Mucosa of descending colon (tissue), 3 donors: Measurements from ENCODE around the gene OVOL3. TPM values are rescaled to one million over a fixed set of nuclear protein-coding genes. Genes with fewer than 3 reads are reported as not detected.

Experiments used
- ATAC-seq: fragments of 200-7000 bp; cut with Tn5 transposase; one replicate; pipeline ENCODE4 v1.9.1; 2020; ENCODE audit warnings: mild to moderate bottlenecking, moderate library complexity
- DNase-seq, 3 donors: peaks; one replicate each; pipeline ENCODE4 v3.0.0-alpha.2; 2020
- H3K36me3 ChIP-seq: fragments of 200-600 bp; one replicate; pipeline ENCODE4 v1.8.0; 2021; ENCODE audit warnings: low read depth, mild to moderate bottlenecking
- H3K4me1 ChIP-seq: fragments of 200-600 bp; one replicate; pipeline ENCODE4 v1.8.0; 2021; ENCODE audit warnings: low read depth, mild to moderate bottlenecking
- H3K4me3 ChIP-seq: fragments of 200-600 bp; one replicate; pipeline ENCODE4 v1.8.0; 2021; ENCODE audit warnings: mild to moderate bottlenecking
- H3K9me3 ChIP-seq: fragments of 200-600 bp; one replicate; pipeline ENCODE4 v1.8.0; 2021; ENCODE audit warnings: mild to moderate bottlenecking
- CTCF ChIP-seq: fragments of 200-600 bp; IDR thresholded peaks from one replicate; pipeline ENCODE4 v1.8.0; 2022; ENCODE audit warnings: antibody characterized with exemption, mild to moderate bottlenecking
- intact Hi-C, 2 donors: fragments of 100-400 bp; cut with DNase I in 1 of 2; cut with micrococcal nuclease in 1 of 2; formaldehyde crosslinking; loops; one replicate each; pipeline versions ENCODE4 v1.11.0 to v1.11.1; 2022; cut with DNase I, micrococcal nuclease
- total RNA-seq, 3 donors: library from RNA; stranded (reverse); fragmentation: NEBNext Ultra II Directional in 2 of 3; extraction: Animal tissue kit (Norgen Biotek cat#: 25700) in 2 of 3; gene quantifications; one replicate each; pipeline versions ENCODE4 v1.2.1 to v1.2.4, GENCODE V29; 2021 to 2023
- donor health status: DM: no; HTN: no; CAD: no; lungs with moderate emphysema.
- donor health status: DM: no; HTN: no; CAD: no.
- donor health status: DM: no; HTN: yes; CAD: no.

OVOL3 gene
- total RNA-seq, 3 donors from 2014 or later: not detected

- peak overlapping the region; percentile 84 for H3K4me3 ChIP-seq
- H3K36me3 ChIP-seq: peaks cover 11% of the 10 kb centered on the region
- intact Hi-C loops: no loop called here
- H3K9me3 ChIP-seq: no peaks in the 10 kb centered on the region
- DNase-seq (no peak), ATAC-seq (no peak)
- no peak for TF ChIP-seq CTCF
- H3K4me1 ChIP-seq: peaks cover 12% of the 10 kb centered on the region
Observed at GRCh38 chr19:36139120-36139472, 28.2 kb downstream of the OVOL3 start.

GRCh38 chr19:36139473-36140303 lies 28.7 kb downstream of the OVOL3 start, which contains the start of gene CAPNS1:
TSS of gene CAPNS1 (plus strand) at chr19:36140066. CDS start at chr19:36141012, 946 bp downstream.
- ATAC-seq (peak; percentile 88), DNase-seq (peak; percentile 97 to 99 (median 98))
- peak within 1 kb of the TSS; percentile 84 for H3K4me3 ChIP-seq
- intact Hi-C loops: no loop called here
- TF ChIP-seq CTCF: no peak
- H3K4me1 ChIP-seq: peaks cover 12% of the 10 kb centered on the region
- no peaks in the 10 kb centered on the region for H3K9me3 ChIP-seq
- H3K36me3 ChIP-seq: peaks cover 16% of the 10 kb centered on the region

- DNase-seq (peak; percentile 53 to 79 (median 72)), ATAC-seq (peak; percentile 24)
- Histone ChIP-seq H3K9me3 (no peaks in the 10 kb centered on the region), H3K4me3 (peak overlapping the region; percentile 84), H3K36me3 (peaks cover 22% of the 10 kb centered on the region), H3K4me1 (peaks cover 12% of the 10 kb centered on the region)
- no peak for TF ChIP-seq CTCF
- intact Hi-C loops: no loop called here
Observed at GRCh38 chr19:36140304-36141038, 29.5 kb downstream of the OVOL3 start.

- ATAC-seq (peak; percentile 80), DNase-seq (peak; percentile 91 to 96 (median 95))
- intact Hi-C loops: no loop called here
- H3K4me1 ChIP-seq: peaks cover 12% of the 10 kb centered on the region
- TF ChIP-seq CTCF: no peak
- H3K36me3 ChIP-seq: peaks cover 24% of the 10 kb centered on the region
- H3K9me3 ChIP-seq: no peaks in the 10 kb centered on the region
- peak overlapping the region; percentile 84 for H3K4me3 ChIP-seq
Observed at GRCh38 chr19:36141039-36141927, 30.3 kb downstream of the OVOL3 start.

- H3K36me3 ChIP-seq: peaks cover 30% of the 10 kb centered on the region
Observed at GRCh38 chr19:36142046-36142445, 31.1 kb downstream of the OVOL3 start.

More at GRCh38 chr19:36142046-36142445, 31.1 kb downstream of the OVOL3 start:
- no peak for TF ChIP-seq CTCF
- intact Hi-C loops: no loop called here
- Histone ChIP-seq H3K4me3 (no peak overlapping the region), H3K9me3 (no peaks in the 10 kb centered on the region), H3K4me1 (peaks cover 10% of the 10 kb centered on the region)
- ATAC-seq (no peak), DNase-seq (no peak)
